Mesothelial cell of epicardium (in vitro differentiated cells): ENCODE results near the gene RALGPS2. TPM values are rescaled to one million over a fixed set of nuclear protein-coding genes. Genes with fewer than 3 reads are reported as not detected.

Experiments used
- DNase-seq, 2 experiments: peaks; one replicate each; pipeline ENCODE4 v3.0.0; 2021; ENCODE audit warnings: low spot score in 2 of 2; ENCODE audit not compliant: unreplicated experiment in 2 of 2
- H3K27ac Mint-ChIP-seq: 2 replicates; pipeline ENCODE4 v1.8.0; 2021; ENCODE audit warnings: mixed read lengths
- H3K27me3 Mint-ChIP-seq: 2 replicates; pipeline ENCODE4 v1.8.0; 2021; ENCODE audit warnings: low read depth, mixed read lengths
- H3K36me3 Mint-ChIP-seq: 2 replicates; pipeline ENCODE4 v1.8.0; 2021; ENCODE audit warnings: mixed read lengths
- H3K4me1 Mint-ChIP-seq: 2 replicates; pipeline ENCODE4 v1.8.0; 2021; ENCODE audit warnings: mixed read lengths
- H3K4me3 Mint-ChIP-seq: 2 replicates; pipeline ENCODE4 v1.8.0; 2021; ENCODE audit warnings: mild to moderate bottlenecking, moderate library complexity, mixed read lengths
- H3K9me3 Mint-ChIP-seq: 2 replicates; pipeline ENCODE4 v1.8.0; 2021; ENCODE audit warnings: mixed read lengths
- CTCF ChIP-seq: fragments of 200-600 bp; sonication (generic); IDR thresholded peaks from one replicate; pipeline ENCODE4 v1.5.0; 2021; ENCODE audit warnings: antibody characterized with exemption; ENCODE audit not compliant: unreplicated experiment
- total RNA-seq: library from RNA; stranded (reverse); gene quantifications from 3 replicates; pipeline ENCODE4 v1.2.1, GENCODE V29; 2021

RALGPS2 gene
- total RNA-seq, 1 donor from 2014 or later = 50.9 TPM

- H3K36me3 Mint-ChIP-seq = peaks cover 22% of the 10 kb centered on the region
- peaks cover 5% of the 10 kb centered on the region for H3K9me3 Mint-ChIP-seq
- peaks cover 9% of the 10 kb centered on the region for H3K4me1 Mint-ChIP-seq
- H3K27me3 Mint-ChIP-seq = no peaks in the 10 kb centered on the region
- DNase-seq = no peak
- TF ChIP-seq CTCF = no peak
- H3K27ac Mint-ChIP-seq = no peak overlapping the region
- H3K4me3 Mint-ChIP-seq = no peak overlapping the region
Observed at GRCh38 chr1:178818416-178818815, 93.4 kb downstream of the RALGPS2 start.

GRCh38 chr1:178819123-178819522 is 94.1 kb downstream of the RALGPS2 start:
- Mint-ChIP-seq H3K27ac (no peak overlapping the region), H3K9me3 (peaks cover 10% of the 10 kb centered on the region), H3K4me1 (peaks cover 9% of the 10 kb centered on the region), H3K36me3 (peaks cover 30% of the 10 kb centered on the region), H3K4me3 (no peak overlapping the region), H3K27me3 (no peaks in the 10 kb centered on the region)
- TF ChIP-seq CTCF = no peak
- no peak for DNase-seq

- Mint-ChIP-seq H3K4me1 (peaks cover 7% of the 10 kb centered on the region), H3K9me3 (peaks cover 21% of the 10 kb centered on the region), H3K27me3 (no peaks in the 10 kb centered on the region), H3K27ac (no peak overlapping the region), H3K4me3 (no peak overlapping the region), H3K36me3 (peaks cover 34% of the 10 kb centered on the region)
- no peak for DNase-seq
- TF ChIP-seq CTCF = no peak
Observed at GRCh38 chr1:178821134-178821866, 96.3 kb downstream of the RALGPS2 start.

- H3K27me3 Mint-ChIP-seq = no peaks in the 10 kb centered on the region
- no peak for TF ChIP-seq CTCF
Observed at GRCh38 chr1:178825167-178825566, 100.1 kb downstream of the RALGPS2 start.

GRCh38 chr1:178844436-178844835 is 119.4 kb downstream of the RALGPS2 start:
- DNase-seq = no peak
- Mint-ChIP-seq H3K9me3 (peaks cover 11% of the 10 kb centered on the region), H3K36me3 (peaks cover 11% of the 10 kb centered on the region), H3K4me3 (no peak overlapping the region), H3K27me3 (no peaks in the 10 kb centered on the region), H3K4me1 (no peaks in the 10 kb centered on the region), H3K27ac (no peak overlapping the region)
- no peak for TF ChIP-seq CTCF

More at GRCh38 chr1:178825167-178825566, 100.1 kb downstream of the RALGPS2 start:
- Mint-ChIP-seq H3K4me3 (no peak overlapping the region), H3K36me3 (peaks cover 56% of the 10 kb centered on the region), H3K9me3 (peaks cover 44% of the 10 kb centered on the region), H3K4me1 (no peaks in the 10 kb centered on the region), H3K27ac (no peak overlapping the region)
- DNase-seq = no peak
